Measurements from ENCODE around the gene SLC12A8.

DNA sequence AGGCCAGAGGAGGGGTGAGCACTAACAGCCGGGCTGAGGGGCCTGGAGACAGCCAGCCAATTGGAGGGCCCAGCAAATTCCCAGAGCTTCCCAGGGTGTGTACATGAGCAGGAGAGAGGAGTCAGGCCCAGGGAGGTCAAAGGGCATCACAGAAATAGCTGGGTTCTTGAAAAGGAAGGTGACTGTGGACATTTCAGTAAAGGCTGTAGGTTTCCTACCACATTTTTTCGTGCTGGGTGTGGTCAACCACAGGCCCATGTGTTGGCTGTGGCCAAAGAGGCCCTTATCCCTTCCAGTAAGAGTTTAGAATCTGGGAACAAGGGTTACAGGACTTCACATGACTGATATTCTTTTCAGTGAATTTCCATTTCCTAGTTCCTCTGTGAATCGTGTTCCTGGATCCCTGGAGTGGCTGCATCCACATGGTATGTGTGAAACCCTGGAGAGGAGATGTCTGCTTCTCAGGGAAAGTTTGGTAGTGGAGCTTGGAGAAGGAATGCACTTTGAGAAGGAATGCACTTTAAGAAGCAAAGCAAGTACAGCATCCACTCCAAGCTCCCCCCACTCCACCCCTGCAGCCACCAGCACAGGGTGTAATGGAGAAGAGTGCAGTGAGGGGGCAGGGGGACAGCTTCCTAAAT, 83.6 kb downstream of the SLC12A8 start:
- TF ChIP-seq GATA3 (IDR thresholded peaks at IDR 0.05; ENCODE audit: low read depth, low read length) (no peak), GATA2 (IDR thresholded peaks at IDR 0.05; ENCODE audit: low read depth, low read length) (no peak)
